H1 (cell line): ENCODE measurements around the gene DGKI. TPM values are rescaled to one million over a fixed set of nuclear protein-coding genes. Genes with fewer than 3 reads are reported as not detected.

Source experiments
- CHD7 ChIP-seq: fragments of 300-600 bp; sonication (generic); IDR thresholded peaks from 2 replicates; pipeline ENCODE4 v1.7.1; 2012; ENCODE audit warnings: low read length, moderate library complexity, mild to moderate bottlenecking, inconsistent platforms; ENCODE audit not compliant: insufficient replicate concordance
- EP300 ChIP-seq, 2 experiments: IDR thresholded peaks; 1 replicate in 1 of 2; 2 replicates in 1 of 2; pipeline ENCODE4 v1.6.1; 2011 to 2012; ENCODE audit warnings: low read depth in 2 of 2, low read length in 2 of 2, mild to moderate bottlenecking in 2 of 2, borderline replicate concordance in 1 of 2, inconsistent platforms in 1 of 2, moderate library complexity in 1 of 2
- polyA plus RNA-seq, 7 experiments: library from polyadenylated mRNA; depleted of rRNA in 3 of 7; stranded (reverse) in 5 of 7; unstranded in 2 of 7; fragments of >200 nt in 5 of 7; fragments of 200-250 nt in 2 of 7; gene quantifications; 1 replicate in 5 of 7; 2 replicates in 1 of 7; 4 replicates in 1 of 7; pipeline versions ENCODE4 v1.2.1 to v1.2.3, GENCODE V29; 2011 to 2013; ENCODE audit warnings: missing spikeins in 2 of 7, mixed read lengths in 2 of 7
- total RNA-seq: library from RNA; stranded (reverse); fragmentation: NEBNext Ultra II Directional; extraction: Animal tissue kit (Norgen Biotek cat#: 25700); gene quantifications from 2 replicates; pipeline ENCODE4 v1.2.1, GENCODE V29; 2021

DGKI gene
- total and polyA plus RNA-seq, 2 of the 8 experiments (the other 6 are each of a cell fraction or from before 2014, with no cell fraction given), result 0.20 to 0.71 TPM

DNA sequence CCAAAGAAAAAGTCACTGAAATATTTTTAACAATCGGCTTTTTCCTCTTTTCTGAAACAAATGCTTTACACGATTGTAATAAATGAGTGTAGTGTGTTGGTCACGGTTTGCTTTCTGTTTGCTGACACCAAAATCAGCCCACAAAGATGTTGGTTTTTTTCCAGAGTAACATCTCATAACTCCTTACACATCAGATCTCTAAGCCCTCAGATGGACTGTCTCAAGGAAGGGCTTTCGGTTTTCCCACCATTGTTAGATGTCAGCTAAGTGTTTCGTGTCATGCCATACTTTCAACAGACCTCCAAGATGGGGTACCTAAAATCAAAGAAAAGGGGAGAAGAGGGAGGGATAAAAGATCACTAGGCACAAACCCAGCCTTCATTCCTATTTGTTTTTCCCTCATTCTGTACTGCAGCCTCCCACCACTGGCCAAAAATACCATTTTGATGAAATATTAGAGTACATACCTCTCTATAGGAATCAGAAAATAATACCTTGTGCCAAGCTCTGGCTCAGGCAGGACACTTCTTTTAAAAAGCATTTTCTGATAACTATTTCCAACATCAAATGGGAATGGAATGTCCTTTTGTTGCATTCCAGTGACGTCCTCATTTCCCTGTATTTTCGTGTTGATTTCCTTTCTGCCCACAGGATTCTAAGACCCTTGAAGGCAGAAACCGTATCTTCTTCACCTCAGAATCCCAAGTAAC lies 159.1 kb downstream of the DGKI start (continued):
- TF ChIP-seq CHD7 (no peak), EP300 (IDR thresholded peaks at IDR 0.05; ENCODE audit: borderline replicate concordance in 1 of 2, low read depth in 2 of 2, low read length in 2 of 2) (no peak)
